HepG2 (cell line): ENCODE data around the gene BAHCC1. TPM values are rescaled to one million over a fixed set of nuclear protein-coding genes. Genes with fewer than 3 reads are reported as not detected.

Experiments
- ATAC-seq: fragments of 200-7000 bp; cut with Tn5 transposase; 3 replicates; pipeline ENCODE4 v1.9.1; 2020; ENCODE audit warnings: mild to moderate bottlenecking, moderate library complexity
- BruUV-seq: library from RNA; stranded (reverse); fragments of 400-500 nt; replicated peaks from 2 replicates; lab custom pipeline; 2021; lab: Mats Ljungman, UMichigan
- CTCF ChIA-PET: fragments of 300-600 bp; formaldehyde crosslinking; extraction: SDS; loops from one replicate; lab custom pipeline; 2021; ENCODE audit warnings: low total read pairs, inconsistent platforms, low intra/inter-chr PET ratio; lab: Yijun Ruan, JAX
- POLR2A ChIA-PET: fragments of 350-600 bp; sonication (Branson Sonifier 250); formaldehyde crosslinking; loops from one replicate; lab custom pipeline; 2020; ENCODE audit warnings: antibody characterized with exemption, inconsistent platforms; lab: Yijun Ruan, JAX
- DNase-seq: peaks from one replicate; pipeline ENCODE4 v3.0.0-alpha.2; 2015; ENCODE audit warnings: low spot score
- FAIRE-seq: peaks from 3 replicates; lab custom pipeline; 2011; peaks lifted over from hg19 to GRCh38; lab: Jason Lieb, UNC
- H2AFZ ChIP-seq: one replicate; pipeline ENCODE4 v1.6.1; 2011; ENCODE audit warnings: low read length, inconsistent platforms
- H3K27ac ChIP-seq: fragments of 300-600 bp; 3 replicates; pipeline ENCODE4 v1.8.0; 2011; ENCODE audit warnings: mixed run types, mild to moderate bottlenecking, mixed read lengths, low read length, inconsistent platforms; ENCODE audit not compliant: insufficient read depth; ENCODE audit errors: extremely low read length
- H3K27me3 ChIP-seq, 2 experiments: fragments of 200-600 bp in 1 of 2; 2 replicates in 1 of 2; 3 replicates in 1 of 2; pipeline versions ENCODE4 v1.6.0 to v1.8.0; 2011; ENCODE audit warnings: low read length in 2 of 2, mild to moderate bottlenecking in 2 of 2, moderate library complexity in 2 of 2, inconsistent platforms in 1 of 2; ENCODE audit not compliant: insufficient read depth in 2 of 2, control insufficient read depth in 1 of 2
- H3K36me3 ChIP-seq, 2 experiments: fragments of 200-600 bp in 1 of 2; replicated peaks in 1 of 2; 2 replicates in 1 of 2; 3 replicates in 1 of 2; pipeline versions ENCODE4 v1.5.1 to v1.8.0; 2011; ENCODE audit warnings: low read length in 2 of 2, inconsistent platforms in 1 of 2; ENCODE audit not compliant: insufficient read depth in 2 of 2, control insufficient read depth in 1 of 2
- H3K4me1 ChIP-seq: 2 replicates; pipeline ENCODE4 v1.5.1; 2012; ENCODE audit warnings: low read length, inconsistent platforms; ENCODE audit not compliant: insufficient read depth
- H3K4me2 ChIP-seq: 2 replicates; pipeline ENCODE4 v1.6.0; 2011; ENCODE audit warnings: low read depth, low read length, inconsistent platforms
- H3K4me3 ChIP-seq, 3 experiments: fragments of 200-600 bp in 1 of 3; sonication (generic), shearing (Covaris generic) in 1 of 3; replicated peaks in 1 of 3; 2 replicates each; pipeline ENCODE4 v1.5.1; 2011 to 2016; ENCODE audit warnings: low read length in 3 of 3, inconsistent platforms in 2 of 3, low read depth in 2 of 3, mild to moderate bottlenecking in 2 of 3, control low read depth in 1 of 3, mixed read lengths in 1 of 3; ENCODE audit not compliant: insufficient read depth in 1 of 3
- H3K79me2 ChIP-seq: one replicate; pipeline ENCODE4 v1.6.1; 2011; ENCODE audit warnings: low read length, inconsistent platforms; ENCODE audit not compliant: insufficient read depth
- H3K9ac ChIP-seq: 2 replicates; pipeline ENCODE4 v1.6.0; 2011; ENCODE audit warnings: mild to moderate bottlenecking, low read depth, low read length, inconsistent platforms; ENCODE audit not compliant: insufficient read depth
- H3K9me3 ChIP-seq: 2 replicates; pipeline ENCODE4 v1.5.1; 2012; ENCODE audit warnings: mild to moderate bottlenecking, low read length
- H4K20me1 ChIP-seq: 2 replicates; pipeline ENCODE4 v1.6.0; 2011; ENCODE audit warnings: inconsistent platforms, mild to moderate bottlenecking, low read length, moderate library complexity; ENCODE audit not compliant: insufficient read depth
- BHLHE40 ChIP-seq: IDR thresholded peaks from 2 replicates; pipeline ENCODE4 v1.6.1; 2011; ENCODE audit warnings: low read length, improper control_type of control experiment
- CBFB ChIP-seq: sonication (generic); formaldehyde crosslinking; IDR thresholded peaks from 2 replicates; pipeline ENCODE4 v1.4.0; 2020; ENCODE audit warnings: missing genetic modification reagents
- CC2D1A ChIP-seq: sonication (generic); formaldehyde crosslinking; IDR thresholded peaks from 2 replicates; pipeline ENCODE4 v1.8.1; 2023; ENCODE audit warnings: mild to moderate bottlenecking, missing genetic modification reagents
- EED ChIP-seq: sonication (generic); formaldehyde crosslinking; IDR thresholded peaks from 2 replicates; pipeline ENCODE4 v1.5.0; 2020; ENCODE audit warnings: mild to moderate bottlenecking, missing genetic modification reagents
- ELF3 ChIP-seq: IDR thresholded peaks from 2 replicates; pipeline ENCODE4 v1.6.1; 2016; ENCODE audit warnings: missing genetic modification reagents, missing compliant biosample characterization
- ETV5 ChIP-seq: IDR thresholded peaks from 2 replicates; pipeline ENCODE4 v1.6.1; 2018; ENCODE audit warnings: missing biosample characterization, missing genetic modification reagents, inconsistent platforms, borderline replicate concordance
- FOXA3 ChIP-seq: IDR thresholded peaks from 2 replicates; pipeline ENCODE4 v1.6.1; 2016; ENCODE audit warnings: missing genetic modification reagents, missing compliant biosample characterization
- IKZF1 ChIP-seq: fragments of 450-650 bp; IDR thresholded peaks from 2 replicates; pipeline ENCODE4 v1.7.1; 2016
- KLF16 ChIP-seq, 2 experiments: sonication (generic) in 1 of 2; formaldehyde crosslinking in 1 of 2; IDR thresholded peaks; 2 replicates each; pipeline versions ENCODE4 v1.6.1 to v1.8.0; 2016 to 2023; ENCODE audit warnings: missing genetic modification reagents in 2 of 2, missing compliant biosample characterization in 1 of 2
- POLR2G ChIP-seq: fragments of 200-400 bp; formaldehyde crosslinking; IDR thresholded peaks from 2 replicates; pipeline ENCODE4 v1.6.1; 2018; ENCODE audit warnings: mild to moderate bottlenecking, low read depth, low read length, moderate library complexity
- PRMT3 ChIP-seq: sonication (generic); formaldehyde crosslinking; IDR thresholded peaks from 2 replicates; pipeline ENCODE4 v1.8.1; 2022; ENCODE audit warnings: low read depth, mild to moderate bottlenecking, moderate library complexity, missing genetic modification reagents, borderline replicate concordance
- TCF7 ChIP-seq: sonication (generic); IDR thresholded peaks from 2 replicates; pipeline ENCODE4 v1.6.1; 2016; ENCODE audit warnings: antibody characterized with exemption, low read depth
- ZNF460 ChIP-seq: sonication (generic); formaldehyde crosslinking; IDR thresholded peaks from 2 replicates; pipeline ENCODE4 v1.5.1; 2020; ENCODE audit warnings: missing genetic modification reagents, mild to moderate bottlenecking, borderline replicate concordance
- ZNF749 ChIP-seq: sonication (generic); formaldehyde crosslinking; IDR thresholded peaks from 2 replicates; pipeline ENCODE4 v1.8.0; 2022; ENCODE audit warnings: mild to moderate bottlenecking, missing genetic modification reagents, moderate library complexity, borderline replicate concordance
- ZNF777 ChIP-seq: sonication (generic); formaldehyde crosslinking; IDR thresholded peaks from 2 replicates; pipeline ENCODE4 v1.4.0; 2020; ENCODE audit warnings: missing genetic modification reagents
- WGBS: methylation state at CpG from one replicate; pipeline ENCODE4 v1.1.6; 2017; ENCODE audit warnings: low lambda C conversion rate; 5-methylcytosine and 5-hydroxymethylcytosine counted together
- in situ Hi-C: cut with HindIII; loops from 2 replicates; pipeline ENCODE4 v1.10.0; 2017; ENCODE audit warnings: low pct_unique_long_range_greater_than_20kb; ENCODE audit not compliant: extremely low pct_ligation_motif_present
- intact Hi-C: fragments of 100-400 bp; cut with micrococcal nuclease; formaldehyde crosslinking; loops from one replicate; pipeline ENCODE4 v1.10.0; 2022; ENCODE audit not compliant: unreplicated experiment
- polyA plus RNA-seq, 8 experiments: library from polyadenylated mRNA; depleted of rRNA in 3 of 8; stranded (reverse) in 7 of 8; unstranded in 1 of 8; fragments of >200 nt; fragmentation: Illumina TruSeq in 4 of 8; extraction: Trizol in 4 of 8; gene quantifications; 2 replicates each; pipeline versions ENCODE4 v1.2.1 to v1.2.3, GENCODE V29; 2011 to 2016; ENCODE audit warnings: low read depth in 4 of 8, missing spikeins in 1 of 8, mixed read lengths in 1 of 8; ENCODE audit not compliant: insufficient read depth in 1 of 8
- total RNA-seq, 5 experiments: library from RNA; depleted of rRNA; stranded (reverse); fragments of >200 nt; fragmentation: Illumina TruSeq; extraction: Trizol; gene quantifications; 2 replicates each; pipeline ENCODE4 v1.2.3, GENCODE V29; 2016; ENCODE audit warnings: low read depth in 1 of 5
- TF ChIP-seq, protein P1 (sequence below), 2 experiments: fragments of 450-650 bp in 1 of 2; sonication (generic) in 1 of 2; formaldehyde crosslinking; IDR thresholded peaks; 2 replicates each; pipeline versions ENCODE4 v1.5.0 to v1.8.0; 2020 to 2022; ENCODE audit warnings: mild to moderate bottlenecking in 1 of 2, missing genetic modification reagents in 1 of 2
- TF ChIP-seq, protein P2 (sequence below): IDR thresholded peaks from 2 replicates; pipeline ENCODE4 v1.6.1; 2016; ENCODE audit warnings: mild to moderate bottlenecking

Gene BAHCC1
- total and polyA plus RNA-seq, 2 of the 13 experiments (the other 11 are each of a cell fraction or from before 2014, with no cell fraction given): 1.4 to 1.7 TPM

DNA sequence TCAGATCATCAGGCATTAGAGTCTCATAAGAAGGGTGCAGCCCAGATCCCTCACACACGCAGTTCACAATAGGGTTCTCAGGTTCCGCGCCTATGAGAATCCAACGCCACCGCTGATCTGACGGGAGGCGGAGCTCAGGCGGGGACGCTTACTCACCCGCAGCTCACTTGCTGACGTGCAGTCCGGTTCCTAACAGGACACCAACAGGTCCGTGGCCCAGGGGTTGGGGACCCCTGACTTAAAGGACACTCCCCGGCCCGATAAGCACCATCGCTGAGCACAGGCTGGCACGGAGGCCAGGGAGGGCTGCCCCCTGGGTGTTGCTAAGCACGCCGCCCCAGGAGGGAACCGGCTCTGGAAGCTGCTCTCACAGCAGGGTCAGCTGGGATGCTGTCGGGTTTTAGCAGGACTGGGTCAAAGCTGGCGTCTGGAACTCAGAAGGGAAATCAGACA is 30.1 kb upstream of the BAHCC1 start (continued):
- TF ChIP-seq, protein P1, sequence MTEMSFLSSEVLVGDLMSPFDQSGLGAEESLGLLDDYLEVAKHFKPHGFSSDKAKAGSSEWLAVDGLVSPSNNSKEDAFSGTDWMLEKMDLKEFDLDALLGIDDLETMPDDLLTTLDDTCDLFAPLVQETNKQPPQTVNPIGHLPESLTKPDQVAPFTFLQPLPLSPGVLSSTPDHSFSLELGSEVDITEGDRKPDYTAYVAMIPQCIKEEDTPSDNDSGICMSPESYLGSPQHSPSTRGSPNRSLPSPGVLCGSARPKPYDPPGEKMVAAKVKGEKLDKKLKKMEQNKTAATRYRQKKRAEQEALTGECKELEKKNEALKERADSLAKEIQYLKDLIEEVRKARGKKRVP (CRISPR knock-in tag; IDR thresholded peaks at IDR 0.05): no peak
- no peak for TF ChIP-seq CC2D1A (CRISPR knock-in tag)
- no peak for TF ChIP-seq KLF16 (CRISPR knock-in tag; IDR thresholded peaks at IDR 0.05)
- TF ChIP-seq ZNF777 (CRISPR knock-in tag): no peak
- no peak for TF ChIP-seq ZNF460

DNA sequence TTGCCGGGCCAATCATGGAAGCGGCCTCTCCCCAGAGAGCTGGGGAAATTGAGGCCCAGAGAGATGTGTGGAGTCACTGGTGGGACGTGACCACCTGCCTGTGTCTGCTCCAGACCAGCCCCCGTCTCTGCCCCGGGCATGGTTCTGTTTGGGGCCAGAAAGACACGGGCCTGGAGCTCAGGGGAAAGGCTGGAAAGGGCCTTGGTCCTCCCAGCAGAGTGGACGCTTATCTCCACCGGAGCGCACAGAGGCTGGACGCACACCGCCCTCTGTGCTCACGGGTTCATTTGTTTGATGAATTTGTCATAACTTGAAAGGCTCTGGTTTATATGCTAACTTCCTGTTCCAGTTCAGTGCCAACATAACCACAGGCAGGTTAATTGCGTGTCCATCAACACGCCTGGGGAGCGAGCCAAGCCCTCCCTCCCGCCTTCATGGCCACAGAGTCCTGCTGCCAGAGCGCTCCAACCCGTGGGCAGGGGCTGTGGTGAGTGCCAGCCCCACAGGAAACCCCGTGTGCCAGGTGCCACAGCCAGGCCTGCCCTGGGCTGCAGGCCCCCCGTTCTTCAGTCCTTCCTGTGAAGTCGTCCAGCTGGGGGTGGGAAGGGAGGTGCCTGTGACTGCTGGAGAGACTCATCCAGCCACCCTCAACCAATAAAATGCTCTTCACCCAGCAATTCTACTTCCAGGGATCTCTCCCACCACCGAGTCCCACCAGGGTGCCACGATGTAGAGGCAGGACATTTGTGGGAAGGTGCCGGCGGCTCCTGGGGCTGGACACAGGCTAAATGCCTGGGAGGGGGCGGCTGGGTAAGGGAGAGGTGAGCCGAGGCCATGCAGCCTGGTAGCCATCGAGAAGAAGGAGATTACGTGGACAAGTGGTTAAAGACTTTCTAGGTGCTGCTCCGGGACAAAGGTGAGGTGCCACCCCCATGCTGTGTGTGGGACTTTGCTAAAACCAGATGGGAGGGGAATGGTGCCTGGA is 29.4 kb upstream of the BAHCC1 start:
- ChIA-PET CTCF (no interaction called here), POLR2A (no interaction called here)
- Histone ChIP-seq H3K4me2 (peak overlapping the region; percentile 33), H3K4me1 (peaks cover 40% of the 10 kb centered on the region), H3K9me3 (no peaks in the 10 kb centered on the region), H2AFZ (no peak overlapping the region), H3K4me3 (peak overlapping the region in 1 of 3 experiments; percentile 9; a peak in 1 of 6 replicates), H3K9ac (no peak overlapping the region), H3K27ac (no peak overlapping the region), H3K27me3 (peaks cover 9 to 69% of the 10 kb centered on the region in 2 experiments; a peak in 4 of 5 replicates), H4K20me1 (no peaks in the 10 kb centered on the region), H3K79me2 (no peaks in the 10 kb centered on the region), H3K36me3 (no peaks in the 10 kb centered on the region)
- 21% methylated on average over 23 of the region's 30 CpGs for WGBS
- peak; percentile 72 for DNase-seq
- intact Hi-C loops (no loop called here), in situ Hi-C loops (no loop called here)
- BruUV-seq: no TSS peak
- ATAC-seq: peak; percentile 57
- FAIRE-seq: no peak
- TF ChIP-seq BHLHE40 (0 out of 2 replicates have a peak, but pooled peaks have one; percentile 25), CBFB (CRISPR knock-in tag) (0 out of 2 replicates have a peak, but pooled peaks have one; percentile 19), FOXA3 (CRISPR knock-in tag) (no peak), POLR2G (0 out of 2 replicates have a peak, but pooled peaks have one; percentile 29), IKZF1 (no peak), ZNF749 (CRISPR knock-in tag) (no peak), ETV5 (CRISPR knock-in tag) (peak; percentile 78), TCF7 (peak; percentile 31; the same call in 1 of the 2 replicates), EED (CRISPR knock-in tag) (0 out of 2 replicates have a peak, but pooled peaks have one; percentile 46), ELF3 (CRISPR knock-in tag) (peak; percentile 75), PRMT3 (CRISPR knock-in tag) (no peak)
- TF ChIP-seq, protein P2, sequence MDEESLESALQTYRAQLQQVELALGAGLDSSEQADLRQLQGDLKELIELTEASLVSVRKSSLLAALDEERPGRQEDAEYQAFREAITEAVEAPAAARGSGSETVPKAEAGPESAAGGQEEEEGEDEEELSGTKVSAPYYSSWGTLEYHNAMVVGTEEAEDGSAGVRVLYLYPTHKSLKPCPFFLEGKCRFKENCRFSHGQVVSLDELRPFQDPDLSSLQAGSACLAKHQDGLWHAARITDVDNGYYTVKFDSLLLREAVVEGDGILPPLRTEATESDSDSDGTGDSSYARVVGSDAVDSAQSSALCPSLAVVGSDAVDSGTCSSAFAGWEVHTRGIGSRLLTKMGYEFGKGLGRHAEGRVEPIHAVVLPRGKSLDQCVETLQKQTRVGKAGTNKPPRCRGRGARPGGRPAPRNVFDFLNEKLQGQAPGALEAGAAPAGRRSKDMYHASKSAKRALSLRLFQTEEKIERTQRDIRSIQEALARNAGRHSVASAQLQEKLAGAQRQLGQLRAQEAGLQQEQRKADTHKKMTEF (CRISPR knock-in tag): peak; percentile 33; the same call in 1 of the 2 replicates
